HepG2 (cell line): ENCODE data around the gene DSE. TPM values are rescaled to one million over a fixed set of nuclear protein-coding genes. Genes with fewer than 3 reads are reported as not detected.

Experiments
- ATAC-seq: fragments of 200-7000 bp; cut with Tn5 transposase; 3 replicates; pipeline ENCODE4 v1.9.1; 2020; ENCODE audit warnings: mild to moderate bottlenecking, moderate library complexity
- BruUV-seq: library from RNA; stranded (reverse); fragments of 400-500 nt; replicated peaks from 2 replicates; lab custom pipeline; 2021; lab: Mats Ljungman, UMichigan
- CTCF ChIA-PET: fragments of 300-600 bp; formaldehyde crosslinking; extraction: SDS; loops from one replicate; lab custom pipeline; 2021; ENCODE audit warnings: low total read pairs, inconsistent platforms, low intra/inter-chr PET ratio; lab: Yijun Ruan, JAX
- POLR2A ChIA-PET: fragments of 350-600 bp; sonication (Branson Sonifier 250); formaldehyde crosslinking; loops from one replicate; lab custom pipeline; 2020; ENCODE audit warnings: antibody characterized with exemption, inconsistent platforms; lab: Yijun Ruan, JAX
- DNase-seq: peaks from one replicate; pipeline ENCODE4 v3.0.0-alpha.2; 2015; ENCODE audit warnings: low spot score
- FAIRE-seq: peaks from 3 replicates; lab custom pipeline; 2011; peaks lifted over from hg19 to GRCh38; lab: Jason Lieb, UNC
- H2AFZ ChIP-seq: one replicate; pipeline ENCODE4 v1.6.1; 2011; ENCODE audit warnings: low read length, inconsistent platforms
- H3K27ac ChIP-seq: fragments of 300-600 bp; 3 replicates; pipeline ENCODE4 v1.8.0; 2011; ENCODE audit warnings: mixed run types, mild to moderate bottlenecking, mixed read lengths, low read length, inconsistent platforms; ENCODE audit not compliant: insufficient read depth; ENCODE audit errors: extremely low read length
- H3K27me3 ChIP-seq, 2 experiments: fragments of 200-600 bp in 1 of 2; 2 replicates in 1 of 2; 3 replicates in 1 of 2; pipeline versions ENCODE4 v1.6.0 to v1.8.0; 2011; ENCODE audit warnings: low read length in 2 of 2, mild to moderate bottlenecking in 2 of 2, moderate library complexity in 2 of 2, inconsistent platforms in 1 of 2; ENCODE audit not compliant: insufficient read depth in 2 of 2, control insufficient read depth in 1 of 2
- H3K36me3 ChIP-seq, 2 experiments: fragments of 200-600 bp in 1 of 2; replicated peaks in 1 of 2; 2 replicates in 1 of 2; 3 replicates in 1 of 2; pipeline versions ENCODE4 v1.5.1 to v1.8.0; 2011; ENCODE audit warnings: low read length in 2 of 2, inconsistent platforms in 1 of 2; ENCODE audit not compliant: insufficient read depth in 2 of 2, control insufficient read depth in 1 of 2
- H3K4me1 ChIP-seq: 2 replicates; pipeline ENCODE4 v1.5.1; 2012; ENCODE audit warnings: low read length, inconsistent platforms; ENCODE audit not compliant: insufficient read depth
- H3K4me2 ChIP-seq: 2 replicates; pipeline ENCODE4 v1.6.0; 2011; ENCODE audit warnings: low read depth, low read length, inconsistent platforms
- H3K4me3 ChIP-seq, 3 experiments: fragments of 200-600 bp in 1 of 3; sonication (generic), shearing (Covaris generic) in 1 of 3; replicated peaks in 1 of 3; 2 replicates each; pipeline ENCODE4 v1.5.1; 2011 to 2016; ENCODE audit warnings: low read length in 3 of 3, inconsistent platforms in 2 of 3, low read depth in 2 of 3, mild to moderate bottlenecking in 2 of 3, control low read depth in 1 of 3, mixed read lengths in 1 of 3; ENCODE audit not compliant: insufficient read depth in 1 of 3
- H3K79me2 ChIP-seq: one replicate; pipeline ENCODE4 v1.6.1; 2011; ENCODE audit warnings: low read length, inconsistent platforms; ENCODE audit not compliant: insufficient read depth
- H3K9ac ChIP-seq: 2 replicates; pipeline ENCODE4 v1.6.0; 2011; ENCODE audit warnings: mild to moderate bottlenecking, low read depth, low read length, inconsistent platforms; ENCODE audit not compliant: insufficient read depth
- H3K9me3 ChIP-seq: 2 replicates; pipeline ENCODE4 v1.5.1; 2012; ENCODE audit warnings: mild to moderate bottlenecking, low read length
- H4K20me1 ChIP-seq: 2 replicates; pipeline ENCODE4 v1.6.0; 2011; ENCODE audit warnings: inconsistent platforms, mild to moderate bottlenecking, low read length, moderate library complexity; ENCODE audit not compliant: insufficient read depth
- ARID5B ChIP-seq: IDR thresholded peaks from 2 replicates; pipeline ENCODE4 v1.4.0; 2020; ENCODE audit warnings: mild to moderate bottlenecking, missing genetic modification reagents
- CSRNP1 ChIP-seq: sonication (generic); formaldehyde crosslinking; IDR thresholded peaks from 2 replicates; pipeline ENCODE4 v1.8.1; 2023; ENCODE audit warnings: mild to moderate bottlenecking, missing genetic modification reagents
- DPF2 ChIP-seq: sonication (generic); formaldehyde crosslinking; IDR thresholded peaks from 2 replicates; pipeline ENCODE4 v1.4.0; 2020; ENCODE audit warnings: mild to moderate bottlenecking, low read depth, missing genetic modification reagents, borderline replicate concordance
- ETV6 ChIP-seq: sonication (generic); formaldehyde crosslinking; conservative IDR thresholded peaks from 2 replicates; pipeline ENCODE4 v1.4.0; 2020; ENCODE audit warnings: missing genetic modification reagents
- FOXM1 ChIP-seq: sonication (generic); formaldehyde crosslinking; IDR thresholded peaks from 2 replicates; pipeline ENCODE4 v1.5.0; 2020; ENCODE audit warnings: missing genetic modification reagents
- GTF3A ChIP-seq: sonication (generic); formaldehyde crosslinking; conservative IDR thresholded peaks from 2 replicates; pipeline ENCODE4 v1.4.0; 2020; ENCODE audit warnings: mild to moderate bottlenecking, missing genetic modification reagents
- JUNB ChIP-seq: sonication (generic); formaldehyde crosslinking; IDR thresholded peaks from 2 replicates; pipeline ENCODE4 v1.8.0; 2022; ENCODE audit warnings: missing genetic modification reagents, mild to moderate bottlenecking, borderline replicate concordance
- NFIB ChIP-seq: sonication (generic); formaldehyde crosslinking; IDR thresholded peaks from 2 replicates; pipeline ENCODE4 v1.9.0; 2021; ENCODE audit warnings: missing genetic modification reagents, mild to moderate bottlenecking, borderline replicate concordance
- RFX5 ChIP-seq: IDR thresholded peaks from 2 replicates; pipeline ENCODE4 v1.6.1; 2011; ENCODE audit warnings: low read depth, low read length, improper control_type of control experiment
- SMARCE1 ChIP-seq: fragments of 450-650 bp; IDR thresholded peaks from 2 replicates; pipeline ENCODE4 v1.6.1; 2017; ENCODE audit warnings: borderline replicate concordance
- ZFP36 ChIP-seq: fragments of 150-350 bp; IDR thresholded peaks from 2 replicates; pipeline ENCODE4 v1.6.1; 2018; ENCODE audit warnings: borderline replicate concordance, low read length, low read depth; ENCODE audit not compliant: partially characterized antibody
- ZFP91 ChIP-seq: sonication (generic); formaldehyde crosslinking; IDR thresholded peaks from 2 replicates; pipeline ENCODE4 v1.9.0; 2022; ENCODE audit warnings: missing genetic modification reagents, mild to moderate bottlenecking, borderline replicate concordance
- ZNF512B ChIP-seq: sonication (generic); formaldehyde crosslinking; IDR thresholded peaks from 2 replicates; pipeline ENCODE4 v1.5.1; 2020; ENCODE audit warnings: missing genetic modification reagents, mild to moderate bottlenecking, borderline replicate concordance
- ZNF737 ChIP-seq: sonication (generic); formaldehyde crosslinking; IDR thresholded peaks from 2 replicates; pipeline ENCODE4 v1.5.0; 2020; ENCODE audit warnings: missing genetic modification reagents, mild to moderate bottlenecking, borderline replicate concordance
- WGBS: methylation state at CpG from one replicate; pipeline ENCODE4 v1.1.6; 2017; ENCODE audit warnings: low lambda C conversion rate; 5-methylcytosine and 5-hydroxymethylcytosine counted together
- in situ Hi-C: cut with HindIII; loops from 2 replicates; pipeline ENCODE4 v1.10.0; 2017; ENCODE audit warnings: low pct_unique_long_range_greater_than_20kb; ENCODE audit not compliant: extremely low pct_ligation_motif_present
- intact Hi-C: fragments of 100-400 bp; cut with micrococcal nuclease; formaldehyde crosslinking; loops from one replicate; pipeline ENCODE4 v1.10.0; 2022; ENCODE audit not compliant: unreplicated experiment
- polyA plus RNA-seq, 8 experiments: library from polyadenylated mRNA; depleted of rRNA in 3 of 8; stranded (reverse) in 7 of 8; unstranded in 1 of 8; fragments of >200 nt; fragmentation: Illumina TruSeq in 4 of 8; extraction: Trizol in 4 of 8; gene quantifications; 2 replicates each; pipeline versions ENCODE4 v1.2.1 to v1.2.3, GENCODE V29; 2011 to 2016; ENCODE audit warnings: low read depth in 4 of 8, missing spikeins in 1 of 8, mixed read lengths in 1 of 8; ENCODE audit not compliant: insufficient read depth in 1 of 8
- total RNA-seq, 5 experiments: library from RNA; depleted of rRNA; stranded (reverse); fragments of >200 nt; fragmentation: Illumina TruSeq; extraction: Trizol; gene quantifications; 2 replicates each; pipeline ENCODE4 v1.2.3, GENCODE V29; 2016; ENCODE audit warnings: low read depth in 1 of 5

Gene DSE
- total and polyA plus RNA-seq, 2 of the 13 experiments (the other 11 are each of a cell fraction or from before 2014, with no cell fraction given), result 2.6 to 4.6 TPM

DNA sequence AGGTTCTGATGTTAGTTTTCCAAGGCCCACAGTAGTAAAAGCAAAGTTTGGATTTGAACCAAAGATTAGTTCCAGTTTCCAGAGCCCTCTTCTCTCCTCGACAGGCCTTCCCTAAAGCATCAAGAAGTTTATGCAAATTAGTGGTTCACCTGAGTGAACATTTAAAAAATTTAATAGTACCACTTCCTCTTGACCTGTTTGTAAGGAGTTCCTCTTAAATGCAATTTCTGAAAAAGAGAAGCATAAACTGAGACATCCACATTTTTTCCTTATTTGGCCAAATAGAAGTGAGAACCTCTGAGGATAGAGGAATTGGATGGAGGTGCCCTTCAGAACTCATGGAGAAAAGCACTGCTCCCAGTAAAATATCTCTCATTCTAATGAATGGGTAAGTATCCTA, 1.2 kb upstream of the DSE start:
- peaks cover 9 to 50% of the 10 kb centered on the region in 2 experiments for H3K27me3 ChIP-seq
- no peaks in the 10 kb centered on the region for H3K9me3 ChIP-seq
- no peak overlapping the region for H3K27ac ChIP-seq
- ATAC-seq, result no peak
- intact Hi-C loops (no loop called here), in situ Hi-C loops (no loop called here)
- FAIRE-seq, result no peak
- H4K20me1 ChIP-seq, result no peaks in the 10 kb centered on the region
- no peaks in the 10 kb centered on the region for H3K36me3 ChIP-seq
- no peak overlapping the region for H3K9ac ChIP-seq
- no peak overlapping the region for H3K4me2 ChIP-seq
- POLR2A ChIA-PET, result no interaction called here
- H2AFZ ChIP-seq, result no peak overlapping the region
- BruUV-seq, result no TSS peak
- 92% methylated on average over 1 of the region's 1 CpG for WGBS
- H3K4me3 ChIP-seq, result no peak overlapping the region
- H3K4me1 ChIP-seq, result peaks cover 11% of the 10 kb centered on the region
- no peaks in the 10 kb centered on the region for H3K79me2 ChIP-seq
- CTCF ChIA-PET, result no interaction called here
- DNase-seq, result no peak
- TF ChIP-seq CSRNP1 (no peak), ZNF512B (CRISPR knock-in tag) (no peak), FOXM1 (CRISPR knock-in tag) (no peak), ZFP91 (CRISPR knock-in tag) (no peak), DPF2 (CRISPR knock-in tag) (no peak), NFIB (no peak), ETV6 (CRISPR knock-in tag) (no peak), GTF3A (CRISPR knock-in tag) (no peak), ARID5B (no peak), ZFP36 (no peak), RFX5 (no peak), SMARCE1 (no peak), JUNB (CRISPR knock-in tag) (no peak), ZNF737 (no peak)
